Measurements from ENCODE around the gene NASP.

GRCh38 chr1:45552331-45552730 is 31.5 kb upstream of the NASP start:
- TF ChIP-seq CTCF (IDR thresholded peaks at IDR 0.05) (no peak), POLR2A (IDR thresholded peaks at IDR 0.05) (no peak)
